Sigmoid colon (tissue), 7 donors: ENCODE data around the gene MAIP1. TPM values are rescaled to one million over a fixed set of nuclear protein-coding genes. Genes with fewer than 3 reads are reported as not detected.

Experiments used
- DNase-seq: peaks from one replicate; pipeline ENCODE4 v3.0.0-alpha.2; 2019
- H3K27ac ChIP-seq, 4 donors: fragments of 200-600 bp; sonication (generic); one replicate each; pipeline ENCODE4 v1.5.1; 2016 to 2019; ENCODE audit warnings: mild to moderate bottlenecking in 1 of 4
- H3K27me3 ChIP-seq, 3 donors: fragments of 200-600 bp; sonication (generic); one replicate each; pipeline ENCODE4 v1.5.1; 2019; ENCODE audit warnings: mild to moderate bottlenecking in 1 of 3
- H3K36me3 ChIP-seq, 4 donors: fragments of 200-600 bp; sonication (generic); one replicate each; pipeline ENCODE4 v1.5.1; 2016 to 2019
- H3K4me1 ChIP-seq, 4 donors: fragments of 200-600 bp; sonication (generic); one replicate each; pipeline ENCODE4 v1.5.1; 2017 to 2019
- H3K4me3 ChIP-seq, 4 donors: fragments of 200-600 bp; sonication (generic); one replicate each; pipeline ENCODE4 v1.5.1; 2017 to 2019; ENCODE audit warnings: mild to moderate bottlenecking in 2 of 4, moderate library complexity in 1 of 4
- H3K9me3 ChIP-seq, 4 donors: fragments of 200-600 bp in 3 of 4; sonication (generic) in 3 of 4; one replicate each; pipeline versions ENCODE4 v1.5.1 to v1.6.1; 2013 to 2019
- CTCF ChIP-seq, 4 experiments: fragments of 450-650 bp in 3 of 4; fragments of 200-600 bp in 1 of 4; IDR thresholded peaks; one replicate each; pipeline ENCODE4 v1.5.1; 2016 to 2019; ENCODE audit warnings: antibody characterized with exemption in 4 of 4, mild to moderate bottlenecking in 3 of 4, moderate library complexity in 2 of 4
- EP300 ChIP-seq, 4 donors: sonication (generic); formaldehyde crosslinking; IDR thresholded peaks; one replicate each; pipeline ENCODE4 v1.6.1; 2017; ENCODE audit warnings: antibody characterized with exemption in 4 of 4
- POLR2A ChIP-seq, 2 donors: fragments of 450-650 bp; IDR thresholded peaks; one replicate each; pipeline ENCODE4 v1.6.1; 2016; ENCODE audit warnings: antibody characterized with exemption in 2 of 2, mild to moderate bottlenecking in 2 of 2, moderate library complexity in 2 of 2
- POLR2AphosphoS5 ChIP-seq, 4 donors: sonication (generic); formaldehyde crosslinking; IDR thresholded peaks; one replicate each; pipeline ENCODE4 v1.6.1; 2017; ENCODE audit warnings: antibody characterized with exemption in 4 of 4
- WGBS, 2 donors: extraction: QIAGEN DNeasy Blood & Tissue Kit; methylation state at CpG; one replicate each; pipeline ENCODE4 v1.1.7; 2013; 5-methylcytosine and 5-hydroxymethylcytosine counted together
- intact Hi-C: fragments of 100-400 bp; cut with DNase I; formaldehyde crosslinking; loops from one replicate; pipeline ENCODE4 v1.15.1; 2023
- polyA plus RNA-seq, 3 donors: library from polyadenylated mRNA; stranded (reverse); fragments of 200-250 nt; gene quantifications; one replicate each; pipeline ENCODE4 v1.2.3, GENCODE V29; 2013
- total RNA-seq, 4 donors: library from RNA; depleted of rRNA; stranded (reverse); fragments of >200 nt; gene quantifications; one replicate each; pipeline ENCODE4 v1.1.0, GENCODE V29; 2016
- donor health status: healthy with polysubstance abuse.
- donor health status: Bipolar disorder and iron deficiency.
- donor health status: healthy.

Gene MAIP1
- total and polyA plus RNA-seq, 7 donors: 13.3 to 54.1 (median 20.3) TPM

GRCh38 chr2:199932312-199932855 lies 23.0 kb upstream of the MAIP1 start:
- no peaks in the 10 kb centered on the region for H3K9me3 ChIP-seq
- no peak overlapping the region for H3K27ac ChIP-seq
- no peak for DNase-seq
- H3K36me3 ChIP-seq: peaks cover 15 to 63% (median 19%) of the 10 kb centered on the region in 4 donors
- intact Hi-C loops: no loop called here
- no peaks in the 10 kb centered on the region for H3K4me1 ChIP-seq
- TF ChIP-seq CTCF (IDR thresholded peaks at IDR 0.05) (no peak), POLR2AphosphoS5 (IDR thresholded peaks at IDR 0.05) (no peak), POLR2A (IDR thresholded peaks at IDR 0.05) (no peak), EP300 (IDR thresholded peaks at IDR 0.05) (no peak)
- no peaks in the 10 kb centered on the region for H3K27me3 ChIP-seq
- 76 to 83% methylated on average over 4 of the region's 4 CpGs for WGBS, 2 donors
- H3K4me3 ChIP-seq: no peak overlapping the region

- H3K9me3 ChIP-seq: no peaks in the 10 kb centered on the region
- DNase-seq: no peak
- H3K4me1 ChIP-seq: no peaks in the 10 kb centered on the region
- intact Hi-C loops: no loop called here
- H3K27me3 ChIP-seq: no peaks in the 10 kb centered on the region
- TF ChIP-seq CTCF (IDR thresholded peaks at IDR 0.05): no peak
- TF ChIP-seq EP300 (IDR thresholded peaks at IDR 0.05): no peak
- TF ChIP-seq POLR2A (IDR thresholded peaks at IDR 0.05): no peak
- no peak for TF ChIP-seq POLR2AphosphoS5 (IDR thresholded peaks at IDR 0.05)
- 61 to 73% methylated on average over 3 of the region's 3 CpGs for WGBS, 2 donors
- H3K27ac ChIP-seq: no peak overlapping the region
- H3K4me3 ChIP-seq: no peak overlapping the region
- H3K36me3 ChIP-seq: peaks cover 15 to 73% (median 20%) of the 10 kb centered on the region in 4 donors
Measured at GRCh38 chr2:199933466-199933865, 21.9 kb upstream of the MAIP1 start.

GRCh38 chr2:199936554-199936953 lies 18.8 kb upstream of the MAIP1 start:
- Histone ChIP-seq H3K36me3 (peaks cover 13 to 71% (median 18%) of the 10 kb centered on the region in 4 donors), H3K27me3 (no peaks in the 10 kb centered on the region), H3K4me3 (no peak overlapping the region), H3K9me3 (no peaks in the 10 kb centered on the region), H3K4me1 (no peaks in the 10 kb centered on the region), H3K27ac (no peak overlapping the region)
- intact Hi-C loops: no loop called here
- DNase-seq: no peak
- 41 to 77% methylated on average over 2 of the region's 2 CpGs for WGBS, 2 donors
- TF ChIP-seq POLR2A (IDR thresholded peaks at IDR 0.05): no peak
- no peak for TF ChIP-seq POLR2AphosphoS5 (IDR thresholded peaks at IDR 0.05)
- no peak for TF ChIP-seq CTCF (IDR thresholded peaks at IDR 0.05)
- TF ChIP-seq EP300 (IDR thresholded peaks at IDR 0.05): no peak

GRCh38 chr2:199940373-199940772 lies 15.0 kb upstream of the MAIP1 start:
- TF ChIP-seq POLR2A (IDR thresholded peaks at IDR 0.05) (no peak), CTCF (IDR thresholded peaks at IDR 0.05) (no peak), EP300 (IDR thresholded peaks at IDR 0.05) (no peak), POLR2AphosphoS5 (IDR thresholded peaks at IDR 0.05) (no peak)
- WGBS, 2 donors: 86 to 94% methylated on average over 2 of the region's 2 CpGs
- intact Hi-C loops: no loop called here
- no peak overlapping the region for H3K4me3 ChIP-seq
- H3K27ac ChIP-seq: no peak overlapping the region
- no peak for DNase-seq
- peaks cover 0 to 66% (median 9%) of the 10 kb centered on the region in 4 donors for H3K36me3 ChIP-seq
- no peaks in the 10 kb centered on the region for H3K27me3 ChIP-seq
- H3K4me1 ChIP-seq: no peaks in the 10 kb centered on the region
- no peaks in the 10 kb centered on the region for H3K9me3 ChIP-seq

GRCh38 chr2:199943373-199943772 lies 12.0 kb upstream of the MAIP1 start:
- no peaks in the 10 kb centered on the region for H3K4me1 ChIP-seq
- peaks cover 0 to 69% (median 11%) of the 10 kb centered on the region in 4 donors for H3K36me3 ChIP-seq
- H3K9me3 ChIP-seq: no peaks in the 10 kb centered on the region
- intact Hi-C loops: no loop called here
- no peak overlapping the region for H3K27ac ChIP-seq
- WGBS, 2 donors: 95 to 96% methylated on average over 4 of the region's 4 CpGs
- TF ChIP-seq EP300 (IDR thresholded peaks at IDR 0.05) (no peak), POLR2AphosphoS5 (IDR thresholded peaks at IDR 0.05) (no peak), CTCF (IDR thresholded peaks at IDR 0.05) (no peak), POLR2A (IDR thresholded peaks at IDR 0.05) (no peak)
- no peak overlapping the region for H3K4me3 ChIP-seq
- H3K27me3 ChIP-seq: no peaks in the 10 kb centered on the region
- no peak for DNase-seq
